Mesenchymal stem cell (in vitro differentiated cells and primary cell): Measurements from ENCODE around the gene HIPK2.
A peak's percentile ranks its signal among the peaks of the same experiment; 100 is the strongest.

Experiments used
- DNase-seq: peaks from one replicate; pipeline ENCODE4 v3.0.0-alpha.2; 2013
- H2AFZ ChIP-seq: one replicate; pipeline ENCODE4 v1.6.1; 2013; ENCODE audit warnings: low read depth, mild to moderate bottlenecking, control low read depth, inconsistent platforms, low read length, moderate library complexity
- H2AK5ac ChIP-seq: 2 replicates; pipeline ENCODE4 v1.6.1; 2013; ENCODE audit warnings: low read length, moderate library complexity, mild to moderate bottlenecking, inconsistent platforms; ENCODE audit not compliant: severe bottlenecking
- H2BK120ac ChIP-seq: one replicate; pipeline ENCODE4 v1.6.1; 2013; ENCODE audit warnings: low read depth, mild to moderate bottlenecking, inconsistent platforms, low read length, moderate library complexity
- H2BK12ac ChIP-seq, 2 experiments: one replicate each; pipeline ENCODE4 v1.6.1; 2013; ENCODE audit warnings: inconsistent platforms in 2 of 2, low read length in 2 of 2, mild to moderate bottlenecking in 2 of 2, moderate library complexity in 2 of 2, control low read depth in 1 of 2
- H2BK15ac ChIP-seq: one replicate; pipeline ENCODE4 v1.6.1; 2013; ENCODE audit warnings: mild to moderate bottlenecking, low read depth, inconsistent platforms; ENCODE audit not compliant: poor library complexity, severe bottlenecking
- H2BK5ac ChIP-seq: 2 replicates; pipeline ENCODE4 v1.6.1; 2013; ENCODE audit warnings: low read depth, mild to moderate bottlenecking, low read length, control low read depth, inconsistent platforms; ENCODE audit not compliant: poor library complexity, severe bottlenecking
- H3K14ac ChIP-seq, 2 experiments: one replicate each; pipeline ENCODE4 v1.6.1; 2013; ENCODE audit warnings: inconsistent platforms in 2 of 2, low read length in 2 of 2, control low read depth in 1 of 2, mild to moderate bottlenecking in 1 of 2, moderate library complexity in 1 of 2
- H3K18ac ChIP-seq, 2 experiments: one replicate each; pipeline ENCODE4 v1.6.1; 2013; ENCODE audit warnings: inconsistent platforms in 2 of 2, low read length in 2 of 2, control low read depth in 1 of 2, low read depth in 1 of 2, mild to moderate bottlenecking in 1 of 2
- H3K23ac ChIP-seq, 2 experiments: one replicate each; pipeline ENCODE4 v1.6.1; 2013; ENCODE audit warnings: inconsistent platforms in 2 of 2, low read length in 2 of 2, mild to moderate bottlenecking in 2 of 2, moderate library complexity in 2 of 2, control low read depth in 1 of 2
- H3K27ac ChIP-seq: 2 replicates; pipeline ENCODE4 v1.5.1; 2013; ENCODE audit warnings: mild to moderate bottlenecking, moderate library complexity, low read length, control low read depth, inconsistent platforms; ENCODE audit not compliant: poor library complexity, severe bottlenecking
- H3K27me3 ChIP-seq, 2 experiments: 2 replicates each; pipeline versions ENCODE4 v1.6.1 to v1.7.0; 2013; ENCODE audit warnings: low read length in 2 of 2, mild to moderate bottlenecking in 2 of 2, moderate library complexity in 2 of 2, control low read depth in 1 of 2, inconsistent platforms in 1 of 2; ENCODE audit not compliant: control insufficient read depth in 1 of 2, insufficient read depth in 1 of 2
- H3K36me3 ChIP-seq, 2 experiments: 2 replicates each; pipeline versions ENCODE4 v1.6.1 to v1.7.0; 2013; ENCODE audit warnings: low read length in 2 of 2, control low read depth in 1 of 2, inconsistent platforms in 1 of 2, low read depth in 1 of 2, mild to moderate bottlenecking in 1 of 2; ENCODE audit not compliant: insufficient read depth in 2 of 2, control insufficient read depth in 1 of 2
- H3K4ac ChIP-seq, 2 experiments: one replicate each; pipeline ENCODE4 v1.6.1; 2013; ENCODE audit warnings: inconsistent platforms in 2 of 2, low read length in 2 of 2, mild to moderate bottlenecking in 2 of 2, moderate library complexity in 2 of 2, control low read depth in 1 of 2, low read depth in 1 of 2
- H3K4me1 ChIP-seq: 2 replicates; pipeline ENCODE4 v1.6.1; 2013; ENCODE audit warnings: low read depth, low read length, control low read depth; ENCODE audit not compliant: control insufficient read depth, insufficient read depth
- H3K4me2 ChIP-seq: 2 replicates; pipeline ENCODE4 v1.6.1; 2013; ENCODE audit warnings: low read length, mild to moderate bottlenecking, inconsistent platforms; ENCODE audit not compliant: poor library complexity, severe bottlenecking
- H3K4me3 ChIP-seq, 2 experiments: 2 replicates each; pipeline versions ENCODE4 v1.5.1 to v1.7.0; 2013; ENCODE audit warnings: low read length in 2 of 2, mild to moderate bottlenecking in 2 of 2, control low read depth in 1 of 2, low read depth in 1 of 2; ENCODE audit not compliant: insufficient read depth in 1 of 2
- H3K79me1 ChIP-seq: replicated peaks from 2 replicates; pipeline ENCODE4 v1.6.1; 2013; ENCODE audit warnings: mild to moderate bottlenecking, control low read depth, low read length, inconsistent platforms; ENCODE audit not compliant: poor library complexity, severe bottlenecking
- H3K9ac ChIP-seq: 2 replicates; pipeline ENCODE4 v1.7.0; 2013; ENCODE audit warnings: mild to moderate bottlenecking, low read length, moderate library complexity
- H3K9me3 ChIP-seq: 2 replicates; pipeline ENCODE4 v1.7.0; 2013; ENCODE audit warnings: mild to moderate bottlenecking, low read length; ENCODE audit not compliant: control insufficient read depth
- H4K8ac ChIP-seq: one replicate; pipeline ENCODE4 v1.6.1; 2013; ENCODE audit warnings: inconsistent platforms, mild to moderate bottlenecking, low read length, moderate library complexity
- H4K91ac ChIP-seq: one replicate; pipeline ENCODE4 v1.6.1; 2013; ENCODE audit warnings: mild to moderate bottlenecking, low read length, inconsistent platforms
- WGBS: methylation state at CpG from one replicate; pipeline ENCODE4 v1.1.7; 2013; ENCODE audit warnings: mixed read lengths; 5-methylcytosine and 5-hydroxymethylcytosine counted together

Gene HIPK2

DNA sequence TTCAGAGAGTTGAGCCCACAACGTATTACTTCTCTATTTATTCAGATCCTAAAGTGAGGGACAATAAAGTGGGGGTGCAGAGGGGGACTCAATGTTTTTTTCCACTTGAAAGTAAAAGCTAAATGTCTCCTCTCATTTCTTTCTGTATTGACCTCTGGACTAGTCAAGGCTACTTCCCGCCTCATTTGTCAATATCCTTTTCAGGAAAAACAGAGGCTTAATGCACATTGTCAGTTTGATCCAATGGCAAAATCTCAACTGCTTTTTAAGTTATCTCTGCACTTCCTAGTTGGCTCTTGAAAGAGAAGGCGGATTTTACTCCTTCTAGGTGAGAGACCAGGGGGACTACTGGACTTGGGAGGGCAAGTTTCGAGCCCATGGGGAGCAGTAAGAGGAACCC lies 56.4 kb downstream of the HIPK2 start:
- 92% methylated on average over 3 of the region's 4 CpGs for WGBS
- Histone ChIP-seq H2BK12ac (no peak overlapping the region), H2AK5ac (peak overlapping the region; percentile 57), H3K36me3 (peaks cover 4 to 6% of the 10 kb centered on the region in 2 experiments), H3K79me1 (peaks cover 10% of the 10 kb centered on the region), H3K4ac (no peak overlapping the region), H2BK15ac (no peak overlapping the region), H3K9ac (no peak overlapping the region), H4K8ac (no peak overlapping the region), H2BK120ac (no peak overlapping the region), H3K4me1 (peaks cover 9% of the 10 kb centered on the region), H4K91ac (no peak overlapping the region), H2AFZ (no peak overlapping the region), H3K9me3 (no peaks in the 10 kb centered on the region), H3K18ac (peak overlapping the region in 1 of 2 experiments; percentile 28), H3K27ac (peak overlapping the region; percentile 10), H3K23ac (no peak overlapping the region), H3K4me2 (no peak overlapping the region), H2BK5ac (no peak overlapping the region), H3K4me3 (no peak overlapping the region), H3K27me3 (no peaks in the 10 kb centered on the region), H3K14ac (no peak overlapping the region)
- no peak for DNase-seq

- Histone ChIP-seq H2BK12ac (peak overlapping the region in 1 of 2 experiments; percentile 85), H4K8ac (no peak overlapping the region), H3K27me3 (no peaks in the 10 kb centered on the region), H3K4me3 (no peak overlapping the region), H3K4me2 (no peak overlapping the region), H3K14ac (peak overlapping the region in 1 of 2 experiments; percentile 66), H2BK120ac (no peak overlapping the region), H3K36me3 (peaks cover 11 to 13% of the 10 kb centered on the region in 2 experiments), H4K91ac (no peak overlapping the region), H3K4ac (peak overlapping the region in 1 of 2 experiments; percentile 27), H2BK5ac (no peak overlapping the region), H2AK5ac (no peak overlapping the region), H3K23ac (peak overlapping the region in 1 of 2 experiments; percentile 37), H3K79me1 (peaks cover 12% of the 10 kb centered on the region), H3K4me1 (peaks cover 9% of the 10 kb centered on the region), H2AFZ (no peak overlapping the region), H2BK15ac (no peak overlapping the region), H3K9me3 (no peaks in the 10 kb centered on the region), H3K18ac (peak overlapping the region in 1 of 2 experiments; percentile 69), H3K27ac (peak overlapping the region; percentile 32), H3K9ac (no peak overlapping the region)
- 59% methylated on average over 12 of the region's 12 CpGs for WGBS
- DNase-seq = peak; percentile 78
These were observed 57.0 kb downstream of the HIPK2 start for GRCh38 chr7:139720705-139721231.

- H3K14ac ChIP-seq = peak overlapping the region in 1 of 2 experiments; percentile 26
- no peak overlapping the region for H3K4me3 ChIP-seq
- no peak overlapping the region for H2BK120ac ChIP-seq
These were observed 57.6 kb downstream of the HIPK2 start for GRCh38 chr7:139720186-139720585.

GRCh38 chr7:139718859-139719258 lies 58.9 kb downstream of the HIPK2 start:
- no peak overlapping the region for H4K91ac ChIP-seq
- no peak overlapping the region for H3K4ac ChIP-seq
- no peak overlapping the region for H4K8ac ChIP-seq
- no peak overlapping the region for H2AK5ac ChIP-seq
- no peak overlapping the region for H3K23ac ChIP-seq
- no peak overlapping the region for H3K4me2 ChIP-seq
- H3K14ac ChIP-seq = no peak overlapping the region
- H3K27me3 ChIP-seq = no peaks in the 10 kb centered on the region
- no peak overlapping the region for H2BK12ac ChIP-seq
- peaks cover 28% of the 10 kb centered on the region for H3K79me1 ChIP-seq
- no peak overlapping the region for H3K4me3 ChIP-seq
- no peak overlapping the region for H3K18ac ChIP-seq
- H2BK5ac ChIP-seq = no peak overlapping the region
- 93% methylated on average over 7 of the region's 9 CpGs for WGBS
- H3K9me3 ChIP-seq = no peaks in the 10 kb centered on the region
- peaks cover 19% of the 10 kb centered on the region for H3K4me1 ChIP-seq
- peaks cover 30 to 31% of the 10 kb centered on the region in 2 experiments for H3K36me3 ChIP-seq
- H3K27ac ChIP-seq = no peak overlapping the region
- H2AFZ ChIP-seq = no peak overlapping the region
- no peak overlapping the region for H2BK15ac ChIP-seq
- no peak overlapping the region for H3K9ac ChIP-seq
- no peak overlapping the region for H2BK120ac ChIP-seq
- DNase-seq = no peak

More at GRCh38 chr7:139720186-139720585, 57.6 kb downstream of the HIPK2 start:
- Histone ChIP-seq H3K4me1 (peaks cover 9% of the 10 kb centered on the region), H3K9me3 (no peaks in the 10 kb centered on the region), H2BK12ac (peak overlapping the region in 1 of 2 experiments; percentile 89), H3K36me3 (peaks cover 16 to 19% of the 10 kb centered on the region in 2 experiments), H3K27me3 (no peaks in the 10 kb centered on the region), H2BK15ac (no peak overlapping the region), H3K4me2 (no peak overlapping the region), H2AFZ (no peak overlapping the region), H3K27ac (no peak overlapping the region), H3K9ac (no peak overlapping the region), H4K91ac (no peak overlapping the region), H2AK5ac (no peak overlapping the region), H3K23ac (peak overlapping the region in 1 of 2 experiments; percentile 41), H2BK5ac (no peak overlapping the region), H4K8ac (no peak overlapping the region), H3K4ac (peak overlapping the region in 1 of 2 experiments; percentile 49), H3K18ac (peak overlapping the region in 1 of 2 experiments; percentile 55), H3K79me1 (peaks cover 16% of the 10 kb centered on the region)
- 98% methylated on average over 6 of the region's 6 CpGs for WGBS
- DNase-seq = no peak
